ENCODE results near the gene CYP2B6. TPM values are rescaled to one million over a fixed set of nuclear protein-coding genes. Genes with fewer than 3 reads are reported as not detected.
"Not testable (repeated sequence)": the region's sequence is repeated elsewhere in the genome, so short reads cannot be mapped to it uniquely, and the experiment has no call there.

The CYP2B6 gene
- total and polyA plus RNA-seq, 2 of the 13 experiments (the other 11 are each of a cell fraction or from before 2014, with no cell fraction given): 0.09 TPM; not detected in 1

GRCh38 chr19:41031916-41032315 lies 40.8 kb downstream of the CYP2B6 start:
- no peaks in the 10 kb centered on the region for H3K4me1 ChIP-seq (ENCODE audit: insufficient read depth, low read length)
- TF ChIP-seq ZNF33A (CRISPR knock-in tag; IDR thresholded peaks at IDR 0.05; ENCODE audit: borderline replicate concordance): no peak
- TF ChIP-seq ZNF207 (IDR thresholded peaks at IDR 0.05; ENCODE audit: borderline replicate concordance): no peak
- TF ChIP-seq DRAP1 (CRISPR knock-in tag; IDR thresholded peaks at IDR 0.05): no peak
- TF ChIP-seq IRF2 (CRISPR knock-in tag; IDR thresholded peaks at IDR 0.05): no peak
- TF ChIP-seq HMGA1 (CRISPR knock-in tag; conservative IDR thresholded peaks at IDR 0.05): no peak
- no peak for TF ChIP-seq ZMYM4 (CRISPR knock-in tag; IDR thresholded peaks at IDR 0.05)
- no peak for TF ChIP-seq RORA (CRISPR knock-in tag; IDR thresholded peaks at IDR 0.05)
- no peak for TF ChIP-seq ZNF569 (CRISPR knock-in tag; IDR thresholded peaks at IDR 0.05; ENCODE audit: borderline replicate concordance)
- no peak for TF ChIP-seq ZNF556 (CRISPR knock-in tag; IDR thresholded peaks at IDR 0.05; ENCODE audit: borderline replicate concordance)
- no peak for TF ChIP-seq FIP1L1 (IDR thresholded peaks at IDR 0.05; ENCODE audit: borderline replicate concordance, insufficient read depth, low read depth, low read length)
- TF ChIP-seq ZNF740 (CRISPR knock-in tag; IDR thresholded peaks at IDR 0.05): no peak
- TF ChIP-seq KLF16 (CRISPR knock-in tag; IDR thresholded peaks at IDR 0.05): no peak
- no peak for TF ChIP-seq TMF1 (CRISPR knock-in tag; IDR thresholded peaks at IDR 0.05; ENCODE audit: low read depth)
- no peak for TF ChIP-seq ZKSCAN1 (IDR thresholded peaks at IDR 0.05; ENCODE audit: low read length)
- no peak for TF ChIP-seq ZNF746 (CRISPR knock-in tag; IDR thresholded peaks at IDR 0.05)
- TF ChIP-seq TFAP4 (IDR thresholded peaks at IDR 0.05; ENCODE audit: borderline replicate concordance, low read depth): no peak
- TF ChIP-seq ZBTB38 (CRISPR knock-in tag; IDR thresholded peaks at IDR 0.05): no peak
- no peak for TF ChIP-seq ZNF598 (CRISPR knock-in tag; IDR thresholded peaks at IDR 0.05; ENCODE audit: borderline replicate concordance)
- no peak for TF ChIP-seq MXD4 (CRISPR knock-in tag; IDR thresholded peaks at IDR 0.05)
- TF ChIP-seq CREBL2 (CRISPR knock-in tag; IDR thresholded peaks at IDR 0.05; ENCODE audit: borderline replicate concordance): no peak
- no peak for DNase-seq (ENCODE audit: low spot score)
- in situ Hi-C loops (cut with HindIII; ENCODE audit: extremely low pct_ligation_motif_present, low pct_unique_long_range_greater_than_20kb) (no loop called here), intact Hi-C loops (cut with micrococcal nuclease; ENCODE audit: unreplicated experiment) (no loop called here)
- H2AFZ ChIP-seq (ENCODE audit: low read length): no peak overlapping the region
- no peak overlapping the region for H3K9ac ChIP-seq (ENCODE audit: insufficient read depth, low read depth, low read length)
- WGBS (ENCODE audit: low lambda C conversion rate): 12% methylated on average over 2 of the region's 2 CpGs
- no TSS peak for BruUV-seq (replicated peaks)
- no peak overlapping the region for H3K4me2 ChIP-seq (ENCODE audit: low read depth, low read length)
- H3K4me3 ChIP-seq (replicated peaks in 1 of 3; ENCODE audit: insufficient read depth in 1 of 3, low read depth in 2 of 3, low read length in 3 of 3): no peak overlapping the region
- no peaks in the 10 kb centered on the region for H3K36me3 ChIP-seq (replicated peaks in 1 of 2; ENCODE audit: control insufficient read depth in 1 of 2, insufficient read depth in 2 of 2, low read length in 2 of 2)
- no peak for ATAC-seq
- no peaks in the 10 kb centered on the region for H3K79me2 ChIP-seq (ENCODE audit: insufficient read depth, low read length)
- CTCF ChIA-PET (ENCODE audit: low intra/inter-chr PET ratio, low total read pairs): no interaction called here
- H4K20me1 ChIP-seq (ENCODE audit: insufficient read depth, low read length): no peaks in the 10 kb centered on the region
- peaks cover 1 to 13% of the 10 kb centered on the region in 2 experiments; a peak in 2 of 5 replicates for H3K27me3 ChIP-seq (ENCODE audit: control insufficient read depth in 1 of 2, insufficient read depth in 2 of 2, low read length in 2 of 2)
- POLR2A ChIA-PET: no interaction called here
- FAIRE-seq: no peak
- H3K9me3 ChIP-seq (ENCODE audit: low read length): no peaks in the 10 kb centered on the region
- H3K27ac ChIP-seq (ENCODE audit: extremely low read length, insufficient read depth, low read length): no peak overlapping the region

- H3K4me3 ChIP-seq (replicated peaks in 1 of 3; ENCODE audit: insufficient read depth in 1 of 3, low read depth in 2 of 3, low read length in 3 of 3); H2AFZ ChIP-seq (ENCODE audit: low read length); H4K20me1 ChIP-seq (ENCODE audit: insufficient read depth, low read length); POLR2A ChIA-PET; H3K4me1 ChIP-seq (ENCODE audit: insufficient read depth, low read length); H3K27ac ChIP-seq (ENCODE audit: extremely low read length, insufficient read depth, low read length); H3K4me2 ChIP-seq (ENCODE audit: low read depth, low read length); H3K27me3 ChIP-seq (ENCODE audit: control insufficient read depth in 1 of 2, insufficient read depth in 2 of 2, low read length in 2 of 2); FAIRE-seq; in situ Hi-C loops (cut with HindIII; ENCODE audit: extremely low pct_ligation_motif_present, low pct_unique_long_range_greater_than_20kb); intact Hi-C loops (cut with micrococcal nuclease; ENCODE audit: unreplicated experiment); H3K9me3 ChIP-seq (ENCODE audit: low read length); ATAC-seq; H3K36me3 ChIP-seq (replicated peaks in 1 of 2; ENCODE audit: control insufficient read depth in 1 of 2, insufficient read depth in 2 of 2, low read length in 2 of 2); H3K79me2 ChIP-seq (ENCODE audit: insufficient read depth, low read length); H3K9ac ChIP-seq (ENCODE audit: insufficient read depth, low read depth, low read length); CTCF ChIA-PET (ENCODE audit: low intra/inter-chr PET ratio, low total read pairs); BruUV-seq (replicated peaks); DNase-seq (ENCODE audit: low spot score): not testable (repeated sequence)
- WGBS (ENCODE audit: low lambda C conversion rate): 17% methylated on average over 1 of the region's 7 CpGs
Observed at GRCh38 chr19:41033324-41033723, 42.2 kb downstream of the CYP2B6 start.

All from HepG2 (cell line).